H1 (cell line): ENCODE data around the gene SLC25A26. TPM values are rescaled to one million over a fixed set of nuclear protein-coding genes. Genes with fewer than 3 reads are reported as not detected.

Experiments
- ATF2 ChIP-seq: IDR thresholded peaks from 2 replicates; pipeline ENCODE4 v1.6.1; 2012; ENCODE audit warnings: low read length, inconsistent platforms
- CHD7 ChIP-seq: fragments of 300-600 bp; sonication (generic); IDR thresholded peaks from 2 replicates; pipeline ENCODE4 v1.7.1; 2012; ENCODE audit warnings: low read length, moderate library complexity, mild to moderate bottlenecking, inconsistent platforms; ENCODE audit not compliant: insufficient replicate concordance
- CTCF ChIP-seq, 3 experiments: IDR thresholded peaks; 1 replicate in 2 of 3; 2 replicates in 1 of 3; pipeline versions ENCODE4 v1.5.1 to v1.6.1; 2011; ENCODE audit warnings: low read length in 3 of 3, mild to moderate bottlenecking in 3 of 3, inconsistent platforms in 2 of 3, low read depth in 1 of 3, moderate library complexity in 1 of 3; ENCODE audit not compliant: insufficient read depth in 1 of 3; ENCODE audit errors: control extremely low read depth in 1 of 3
- SIN3A ChIP-seq, 2 experiments: IDR thresholded peaks in 1 of 2; conservative IDR thresholded peaks in 1 of 2; 2 replicates each; pipeline ENCODE4 v1.6.1; 2011 to 2012; ENCODE audit warnings: low read length in 2 of 2, improper control_type of control experiment in 1 of 2, low read depth in 1 of 2, mild to moderate bottlenecking in 1 of 2
- polyA plus RNA-seq, 7 experiments: library from polyadenylated mRNA; depleted of rRNA in 3 of 7; stranded (reverse) in 5 of 7; unstranded in 2 of 7; fragments of >200 nt in 5 of 7; fragments of 200-250 nt in 2 of 7; gene quantifications; 1 replicate in 5 of 7; 2 replicates in 1 of 7; 4 replicates in 1 of 7; pipeline versions ENCODE4 v1.2.1 to v1.2.3, GENCODE V29; 2011 to 2013; ENCODE audit warnings: missing spikeins in 2 of 7, mixed read lengths in 2 of 7
- total RNA-seq: library from RNA; stranded (reverse); fragmentation: NEBNext Ultra II Directional; extraction: Animal tissue kit (Norgen Biotek cat#: 25700); gene quantifications from 2 replicates; pipeline ENCODE4 v1.2.1, GENCODE V29; 2021

Gene SLC25A26
- total and polyA plus RNA-seq, 2 of the 8 experiments (the other 6 are each of a cell fraction or from before 2014, with no cell fraction given): 30.0 to 37.0 TPM

- TF ChIP-seq CHD7 (no peak), SIN3A (conservative IDR thresholded peaks at IDR 0.05 in 1 of 2, IDR thresholded peaks at IDR 0.05 in 1 of 2; ENCODE audit: low read depth in 1 of 2, low read length in 2 of 2) (no peak), ATF2 (no peak), CTCF (IDR thresholded peaks at IDR 0.05; ENCODE audit: control extremely low read depth in 1 of 3, insufficient read depth in 1 of 3, low read depth in 1 of 3, low read length in 3 of 3) (peak; percentile 76 to 96 (median 87))
Observed at GRCh38 chr3:66372681-66373350, 152.0 kb downstream of the SLC25A26 start (continued).
